Measurements from ENCODE around the gene CARMIL1. TPM values are rescaled to one million over a fixed set of nuclear protein-coding genes. Genes with fewer than 3 reads are reported as not detected.

Gene CARMIL1
- total RNA-seq, 1 experiment from 2014 or later = 9.8 TPM

- DNase-seq (ENCODE audit: low read depth) = no peak
These were observed 324.1 kb downstream of the CARMIL1 start for GRCh38 chr6:25603251-25603650.

GRCh38 chr6:25606151-25606550 lies 327.0 kb downstream of the CARMIL1 start:
- no peak for DNase-seq (ENCODE audit: low read depth)

- no peak for DNase-seq (ENCODE audit: low read depth)
These were observed 329.5 kb downstream of the CARMIL1 start for GRCh38 chr6:25608558-25609174.

- peak; percentile 4 for DNase-seq (ENCODE audit: low read depth)
These were observed 333.5 kb downstream of the CARMIL1 start for GRCh38 chr6:25612666-25613065.

GRCh38 chr6:25613415-25613814 lies 334.2 kb downstream of the CARMIL1 start:
- no peak for DNase-seq (ENCODE audit: low read depth)

GRCh38 chr6:25614052-25614451 lies 334.9 kb downstream of the CARMIL1 start:
- no peak for DNase-seq (ENCODE audit: low read depth)

- no peak for DNase-seq (ENCODE audit: low read depth)
These were observed 336.3 kb downstream of the CARMIL1 start for GRCh38 chr6:25615471-25615870.

- DNase-seq (ENCODE audit: low read depth) = no peak
These were observed 338.8 kb downstream of the CARMIL1 start for GRCh38 chr6:25617997-25618396.

- DNase-seq (ENCODE audit: low read depth) = no peak
These were observed 340.0 kb downstream of the CARMIL1 start for GRCh38 chr6:25619217-25619616.

GRCh38 chr6:25620391-25620790 lies 341.2 kb downstream of the CARMIL1 start:
- no peak for DNase-seq (ENCODE audit: low read depth)

GRCh38 chr6:25623065-25623464 lies 343.9 kb downstream of the CARMIL1 start:
- no peak for DNase-seq (ENCODE audit: low read depth)

GRCh38 chr6:25623879-25624278 lies 344.7 kb downstream of the CARMIL1 start:
- DNase-seq (ENCODE audit: low read depth) = no peak

- DNase-seq (ENCODE audit: low read depth) = no peak
These were observed 347.8 kb downstream of the CARMIL1 start for GRCh38 chr6:25627001-25627400.

GRCh38 chr6:25628471-25629197 lies 349.5 kb downstream of the CARMIL1 start:
- DNase-seq (ENCODE audit: low read depth) = no peak

GRCh38 chr6:25629198-25629576 lies 350.0 kb downstream of the CARMIL1 start:
- no peak for DNase-seq (ENCODE audit: low read depth)

- no peak for DNase-seq (ENCODE audit: low read depth)
These were observed 351.5 kb downstream of the CARMIL1 start for GRCh38 chr6:25630508-25631278.

GRCh38 chr6:25635886-25636317 lies 356.7 kb downstream of the CARMIL1 start:
- no peak for DNase-seq (ENCODE audit: low read depth)

GRCh38 chr6:25637211-25637610 lies 358.0 kb downstream of the CARMIL1 start:
- DNase-seq (ENCODE audit: low read depth) = no peak

- no peak for DNase-seq (ENCODE audit: low read depth)
These were observed 358.8 kb downstream of the CARMIL1 start for GRCh38 chr6:25637960-25638434.

GRCh38 chr6:25639653-25640052 lies 360.5 kb downstream of the CARMIL1 start:
- no peak for DNase-seq (ENCODE audit: low read depth)

GRCh38 chr6:25640446-25640845 lies 361.3 kb downstream of the CARMIL1 start:
- DNase-seq (ENCODE audit: low read depth) = no peak

GRCh38 chr6:25640891-25641290 lies 361.7 kb downstream of the CARMIL1 start:
- no peak for DNase-seq (ENCODE audit: low read depth)

All from HT1080 (cell line).